ENCODE data around the gene FAM20C.
"Not testable (repeated sequence)": the region's sequence is repeated elsewhere in the genome, so short reads cannot be mapped to it uniquely, and the experiment has no call there.

The FAM20C gene

GRCh38 chr7:191105-191980, 1.0 kb upstream of the FAM20C start:
- DNase-seq (ENCODE audit: low read depth in 2 of 2): no peak

- DNase-seq (ENCODE audit: low read depth in 2 of 2): no peak
Observed at GRCh38 chr7:192701-193480, 520 bp downstream of the FAM20C start.

- DNase-seq (ENCODE audit: low read depth in 2 of 2): no peak
Observed at GRCh38 chr7:193481-194251, 1.3 kb downstream of the FAM20C start.

GRCh38 chr7:194252-195009, 2.1 kb downstream of the FAM20C start:
- DNase-seq (ENCODE audit: low read depth in 2 of 2): no peak

GRCh38 chr7:195010-195829, 2.8 kb downstream of the FAM20C start:
- no peak for DNase-seq (ENCODE audit: low read depth in 2 of 2)

- DNase-seq (ENCODE audit: low read depth in 2 of 2): no peak
Observed at GRCh38 chr7:195830-196128, 3.4 kb downstream of the FAM20C start.

GRCh38 chr7:196283-196682, 3.9 kb downstream of the FAM20C start:
- no peak for DNase-seq (ENCODE audit: low read depth in 2 of 2)

GRCh38 chr7:196778-197321, 4.5 kb downstream of the FAM20C start:
- no peak for DNase-seq (ENCODE audit: low read depth in 2 of 2)

- DNase-seq (ENCODE audit: low read depth in 2 of 2): no peak
Observed at GRCh38 chr7:197413-198335, 5.3 kb downstream of the FAM20C start.

GRCh38 chr7:199483-200249, 7.3 kb downstream of the FAM20C start:
- no peak for DNase-seq (ENCODE audit: low read depth in 2 of 2)

- DNase-seq (ENCODE audit: low read depth in 2 of 2): no peak
Observed at GRCh38 chr7:200290-200689, 7.9 kb downstream of the FAM20C start.

GRCh38 chr7:200704-201103, 8.3 kb downstream of the FAM20C start:
- no peak for DNase-seq (ENCODE audit: low read depth in 2 of 2)

- DNase-seq (ENCODE audit: low read depth in 2 of 2): no peak
Observed at GRCh38 chr7:204326-204725, 12.0 kb downstream of the FAM20C start.

- DNase-seq (ENCODE audit: low read depth in 2 of 2): no peak
Observed at GRCh38 chr7:205115-206010, 13.0 kb downstream of the FAM20C start.

- not testable (repeated sequence) for DNase-seq (ENCODE audit: low read depth in 2 of 2)
Observed at GRCh38 chr7:206351-206750, 14.0 kb downstream of the FAM20C start.

GRCh38 chr7:207418-208129, 15.2 kb downstream of the FAM20C start:
- DNase-seq (ENCODE audit: low read depth in 2 of 2): no peak

GRCh38 chr7:208130-208673, 15.8 kb downstream of the FAM20C start:
- DNase-seq (ENCODE audit: low read depth in 2 of 2): no peak
